Dermis blood vessel endothelial cell (primary cell): ENCODE measurements around the gene FOSB. TPM values are rescaled to one million over a fixed set of nuclear protein-coding genes. Genes with fewer than 3 reads are reported as not detected.

ENCODE experiments used
- DNase-seq: peaks from one replicate; pipeline ENCODE4 v3.0.0; 2010
- total RNA-seq: library from RNA; depleted of rRNA; stranded (reverse); fragments of >200 nt; gene quantifications from 2 replicates; pipeline ENCODE4 v1.2.3, GENCODE V29; 2014

Gene FOSB
- total RNA-seq, 1 donor from 2014 or later: 23.8 TPM

- DNase-seq: peak; percentile 51
These were observed 24.9 kb upstream of the FOSB start for GRCh38 chr19:45442778-45443461.

DNA sequence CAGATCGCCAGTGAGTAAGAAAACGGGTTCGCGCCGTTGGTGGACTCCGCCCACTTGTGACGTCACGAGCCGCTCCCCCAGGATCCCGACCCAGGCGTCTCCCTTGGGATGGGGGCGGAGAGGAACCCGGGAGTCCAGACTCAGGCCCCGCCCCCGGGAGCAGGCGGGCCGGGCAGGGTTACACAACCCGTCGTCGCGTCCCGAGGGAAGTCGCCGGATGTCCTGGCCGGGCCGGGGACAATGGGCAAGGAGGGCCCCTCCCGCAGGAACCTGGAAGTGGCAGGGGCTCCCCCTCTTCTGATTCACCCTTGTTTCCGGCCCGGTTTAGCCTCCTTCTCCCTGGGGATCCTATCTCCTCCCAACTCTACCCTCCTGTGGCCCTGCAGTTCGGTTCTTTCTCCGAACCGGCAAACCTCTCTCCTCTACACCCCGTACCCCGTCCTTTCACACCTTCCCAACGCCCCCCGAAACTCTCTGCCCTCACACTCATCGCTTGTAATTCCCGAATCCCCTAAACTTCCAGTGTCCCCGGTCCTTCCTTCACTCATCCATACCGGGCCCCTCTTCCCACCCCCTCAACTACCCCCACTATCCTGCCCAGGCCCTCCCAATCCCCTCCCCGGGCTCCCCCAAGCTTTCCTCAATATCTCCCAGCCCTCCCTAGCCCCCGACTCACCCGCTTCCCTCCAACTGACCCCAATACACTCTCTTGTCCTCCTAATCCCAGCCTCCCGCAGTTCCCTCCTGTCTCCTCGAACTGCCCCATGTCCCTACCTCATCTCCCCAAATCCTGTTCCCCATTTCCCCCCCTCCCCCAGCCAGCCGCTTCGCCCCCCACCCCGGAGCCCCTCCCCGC, 24.1 kb upstream of the FOSB start:
- DNase-seq: peak; percentile 93

DNA sequence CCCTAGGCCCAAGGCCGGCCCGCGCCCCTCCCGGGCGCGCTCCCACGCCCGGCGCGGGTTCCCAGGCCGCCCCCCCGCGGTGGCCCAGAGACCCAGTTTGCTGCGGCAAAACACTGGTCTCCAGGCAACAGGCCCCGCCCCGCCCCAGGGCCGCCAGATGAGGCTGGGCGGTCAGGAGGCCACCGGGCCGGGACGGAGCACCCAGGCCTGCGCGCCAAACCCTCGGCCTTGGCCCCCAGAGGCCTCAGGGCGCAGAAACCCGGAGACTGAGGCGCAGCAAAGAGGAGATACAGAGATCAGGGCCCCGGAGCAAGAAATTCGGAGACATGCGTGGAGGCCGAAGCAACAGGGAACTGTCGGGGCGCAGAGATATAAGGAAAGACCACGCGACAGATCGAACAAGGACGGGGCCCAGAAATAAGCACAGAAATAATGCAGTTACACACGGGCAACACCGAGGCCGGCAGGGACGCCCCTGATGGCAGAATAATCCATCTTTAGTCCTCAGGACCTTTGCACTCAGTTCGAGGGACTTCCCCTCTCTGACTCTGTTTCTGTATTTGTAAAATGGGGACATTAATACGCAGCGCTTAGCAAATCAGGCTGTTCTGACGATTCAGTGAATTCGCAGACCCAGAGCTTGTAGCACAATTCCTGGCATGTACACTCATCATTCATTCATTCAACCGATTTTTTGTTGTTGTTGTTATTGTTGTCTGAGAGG, 23.3 kb upstream of the FOSB start:
- peak; percentile 92 for DNase-seq

DNA sequence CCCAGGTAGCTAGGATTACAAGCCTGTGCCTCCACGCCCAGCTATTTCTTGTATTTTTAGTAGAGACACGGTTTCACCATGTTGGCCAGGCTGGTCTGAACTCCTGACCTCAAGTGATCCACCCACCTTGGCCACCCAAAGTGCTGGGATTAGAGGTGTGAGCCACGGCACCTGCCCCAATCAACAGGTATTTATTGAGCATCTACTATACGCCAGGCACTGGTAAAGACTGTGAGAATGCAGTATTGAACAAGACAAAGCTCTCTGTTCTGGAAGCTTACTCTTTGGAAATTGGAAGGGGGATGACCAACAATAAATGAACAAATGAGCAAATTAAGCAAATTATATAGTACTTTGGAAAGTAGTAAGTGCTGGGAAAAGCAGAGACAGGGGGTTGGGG, 22.7 kb upstream of the FOSB start:
- DNase-seq: no peak

DNA sequence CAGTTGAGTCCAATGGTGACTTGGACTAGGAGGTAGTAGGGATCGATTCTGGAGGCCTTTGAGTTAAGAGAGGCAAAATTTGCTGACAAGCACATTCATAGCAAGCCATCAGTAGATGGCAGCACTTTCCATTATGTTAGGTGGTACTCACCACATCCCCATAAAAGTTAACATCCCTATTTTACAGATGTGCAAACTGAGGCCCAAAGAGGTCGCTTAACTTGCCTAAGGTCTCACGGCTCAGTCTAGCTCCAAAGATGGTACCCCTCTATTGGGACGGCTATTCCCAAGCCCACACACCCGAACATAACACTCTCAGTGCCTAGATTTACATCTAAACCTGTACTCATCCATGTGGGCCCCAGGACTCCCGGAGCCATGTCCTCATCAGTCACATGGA, 21.5 kb upstream of the FOSB start:
- DNase-seq: peak; percentile 76

GRCh38 chr19:45446944-45447343, 20.9 kb upstream of the FOSB start:
- DNase-seq: no peak

DNA sequence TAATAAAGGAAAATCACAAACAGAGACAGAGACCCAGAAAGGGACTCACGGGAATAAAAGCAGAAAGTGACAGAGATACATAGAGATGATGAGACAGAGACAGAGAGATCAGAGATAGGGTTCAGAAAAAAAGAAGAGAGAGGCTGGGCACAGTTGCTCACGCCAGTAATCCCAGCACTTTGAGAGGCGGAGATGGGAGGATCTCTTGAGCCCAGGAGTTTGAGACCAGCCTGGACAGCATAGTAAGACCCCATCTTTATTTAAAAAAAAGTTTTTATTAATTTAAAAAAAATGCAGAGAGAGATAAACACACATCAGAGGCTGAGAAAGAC, 19.4 kb upstream of the FOSB start:
- no peak for DNase-seq

- DNase-seq: no peak
These were observed 18.9 kb upstream of the FOSB start for GRCh38 chr19:45448887-45449299.

GRCh38 chr19:45450012-45450333, 17.8 kb upstream of the FOSB start:
- no peak for DNase-seq

DNA sequence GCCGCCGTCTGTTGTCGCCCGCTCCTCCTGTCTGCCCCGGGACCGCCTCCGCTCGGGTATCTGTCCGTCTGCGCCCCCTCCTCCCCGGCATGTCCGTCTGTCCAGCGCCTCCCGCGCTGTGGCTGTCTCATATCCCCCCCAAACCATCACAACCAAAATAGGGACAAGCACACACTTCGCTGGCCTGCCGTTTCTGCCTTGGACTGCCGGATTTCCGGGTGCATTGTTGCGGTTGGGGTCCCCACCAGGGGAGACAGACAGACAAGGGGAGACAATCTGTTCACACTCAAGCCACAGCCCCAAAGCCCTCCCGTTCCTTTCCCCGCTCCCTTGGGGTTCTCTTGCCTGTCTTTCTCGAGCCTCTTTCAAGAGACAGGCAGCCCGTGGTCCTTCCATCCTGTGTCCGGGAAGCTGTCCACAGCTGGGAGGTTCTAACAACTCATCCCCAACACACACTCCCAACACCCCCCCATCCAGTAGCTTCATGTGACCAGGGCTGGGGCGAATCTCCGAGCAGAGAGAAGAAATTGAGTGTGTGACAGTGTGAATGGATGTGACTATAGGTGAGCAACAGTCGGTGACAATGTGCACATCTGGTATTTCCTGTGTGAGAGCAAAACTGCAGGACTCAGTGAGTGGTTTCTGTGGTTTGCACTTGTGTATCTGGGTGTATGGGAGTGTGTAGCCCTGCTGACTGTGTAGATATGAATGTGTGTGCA, 16.5 kb upstream of the FOSB start:
- peak; percentile 51 for DNase-seq

DNA sequence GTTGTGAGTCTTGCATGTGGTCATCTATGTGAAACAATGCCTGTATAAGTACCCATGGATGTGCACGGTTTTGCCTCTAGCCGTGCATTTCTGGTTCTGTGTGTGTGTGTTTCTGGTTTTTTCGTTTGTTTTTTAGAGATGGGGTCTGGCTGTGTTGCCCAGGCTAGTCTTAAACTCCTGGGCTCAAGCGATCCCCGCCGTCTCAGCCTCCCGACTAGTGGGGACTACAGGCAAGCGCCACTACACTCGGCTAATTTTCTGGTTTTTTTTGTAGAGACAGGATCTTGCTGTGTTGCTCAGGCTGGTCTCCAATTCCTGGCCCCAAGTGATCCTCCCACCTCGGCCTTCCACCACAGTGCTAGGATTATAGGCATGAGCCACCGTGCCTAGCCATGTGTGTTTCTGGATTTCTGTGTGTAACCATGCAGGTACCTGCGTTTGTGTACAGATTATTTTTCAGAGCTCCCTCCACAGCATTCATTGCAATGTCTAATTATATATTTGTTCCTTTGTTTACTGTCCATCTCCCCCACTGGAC, 15.9 kb upstream of the FOSB start:
- no peak for DNase-seq

GRCh38 chr19:45455707-45456499, 11.9 kb upstream of the FOSB start:
- peak; percentile 98 for DNase-seq

GRCh38 chr19:45456500-45456815, 11.3 kb upstream of the FOSB start:
- no peak for DNase-seq

DNA sequence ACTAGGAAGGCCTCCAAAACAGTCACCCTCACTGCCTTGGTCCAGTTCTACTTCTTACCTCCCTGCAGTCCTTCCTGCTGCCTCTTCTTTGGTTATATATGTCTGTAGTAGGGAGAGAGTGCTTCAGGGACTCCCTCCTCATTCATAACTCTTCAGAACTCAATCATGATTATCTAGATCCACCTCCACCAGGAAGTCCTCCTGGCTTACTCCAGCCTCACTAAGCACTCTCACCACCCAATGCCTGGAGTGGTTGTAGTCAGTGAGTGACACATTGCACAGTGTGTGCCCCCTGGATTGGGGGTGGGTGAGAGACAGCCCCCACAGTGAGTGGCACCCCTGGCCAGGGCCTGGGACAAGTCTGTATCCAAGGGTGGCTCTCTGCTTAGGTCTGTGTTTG, 10.0 kb upstream of the FOSB start:
- no peak for DNase-seq

DNA sequence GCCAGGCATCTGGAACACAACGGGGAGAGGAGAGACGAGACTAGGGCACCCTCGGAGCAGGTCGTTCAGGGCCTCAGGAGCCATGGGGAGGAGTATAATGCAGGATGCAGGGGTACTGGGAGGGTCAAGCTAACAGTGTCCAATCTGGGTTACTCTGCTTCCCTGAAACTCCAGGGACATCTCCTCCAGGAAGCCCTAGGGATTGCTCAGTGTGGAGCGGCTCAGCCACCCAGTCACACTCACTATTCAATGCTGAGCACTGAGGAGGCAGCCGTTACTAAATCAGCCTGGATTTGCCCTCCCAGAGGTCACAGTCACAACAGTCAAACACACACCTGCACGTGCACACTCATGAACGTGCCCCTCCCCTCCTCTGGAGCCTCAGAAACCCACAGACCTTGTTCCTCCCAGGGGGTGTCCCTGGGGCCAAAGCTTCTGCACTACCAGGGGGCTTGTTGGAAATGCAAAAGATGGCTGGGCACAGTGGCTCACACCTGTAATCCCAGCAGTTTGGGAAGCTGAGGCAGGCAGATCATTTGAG, 6.9 kb upstream of the FOSB start:
- no peak for DNase-seq

GRCh38 chr19:45462174-45462573, 5.6 kb upstream of the FOSB start:
- no peak for DNase-seq

GRCh38 chr19:45463241-45463640, 4.6 kb upstream of the FOSB start:
- DNase-seq: no peak

DNA sequence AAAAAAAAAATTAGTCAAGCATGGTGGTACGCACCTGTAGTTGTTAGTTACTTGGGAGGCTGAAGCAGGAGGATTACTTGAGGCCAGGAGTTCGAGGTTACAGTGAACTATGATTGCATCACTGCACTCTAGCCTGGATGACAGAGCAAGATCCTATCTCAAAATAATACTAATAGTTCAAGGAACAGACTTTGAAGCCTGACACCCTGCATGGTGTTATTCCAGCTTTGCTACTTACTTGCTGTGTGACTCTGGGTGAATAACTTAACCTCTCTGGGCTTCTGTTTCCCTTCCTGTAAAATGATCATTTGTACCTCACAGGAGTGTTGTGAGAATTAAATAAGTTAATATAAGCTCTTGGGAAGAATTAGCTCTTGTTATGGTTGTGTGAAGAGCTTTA, 3.5 kb upstream of the FOSB start:
- no peak for DNase-seq

- no peak for DNase-seq
These were observed 2.8 kb upstream of the FOSB start for GRCh38 chr19:45464852-45465441.

- no peak for DNase-seq
These were observed 711 bp upstream of the FOSB start for GRCh38 chr19:45467115-45467455.

- DNase-seq: peak; percentile 51
These were observed 409 bp downstream of the FOSB start for GRCh38 chr19:45468159-45468651.

DNA sequence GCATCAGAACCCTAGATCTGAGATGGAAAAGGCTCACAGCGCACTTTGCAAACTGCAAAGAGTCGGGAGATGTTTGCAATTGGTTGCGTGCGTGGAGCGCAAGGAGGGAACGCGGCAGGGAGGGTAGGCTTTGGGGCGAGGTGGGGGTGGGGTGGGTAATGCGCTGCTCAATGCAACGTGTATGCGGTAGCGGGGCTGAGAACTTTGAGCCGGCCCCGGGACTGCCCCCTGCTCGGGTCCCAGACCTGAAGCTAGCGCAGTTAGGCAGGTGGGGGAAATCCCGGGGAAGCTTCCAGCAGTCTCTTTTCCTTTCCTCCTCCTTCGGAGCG, 971 bp downstream of the FOSB start:
- DNase-seq: no peak
